GM04504 (cell line): ENCODE results near the gene OR7G1.

Experiments
- DNase-seq: peaks from one replicate; pipeline ENCODE4 v3.0.0-alpha.2; 2012; ENCODE audit warnings: low read depth

The OR7G1 gene, protein sequence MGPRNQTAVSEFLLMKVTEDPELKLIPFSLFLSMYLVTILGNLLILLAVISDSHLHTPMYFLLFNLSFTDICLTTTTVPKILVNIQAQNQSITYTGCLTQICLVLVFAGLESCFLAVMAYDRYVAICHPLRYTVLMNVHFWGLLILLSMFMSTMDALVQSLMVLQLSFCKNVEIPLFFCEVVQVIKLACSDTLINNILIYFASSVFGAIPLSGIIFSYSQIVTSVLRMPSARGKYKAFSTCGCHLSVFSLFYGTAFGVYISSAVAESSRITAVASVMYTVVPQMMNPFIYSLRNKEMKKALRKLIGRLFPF

DNA sequence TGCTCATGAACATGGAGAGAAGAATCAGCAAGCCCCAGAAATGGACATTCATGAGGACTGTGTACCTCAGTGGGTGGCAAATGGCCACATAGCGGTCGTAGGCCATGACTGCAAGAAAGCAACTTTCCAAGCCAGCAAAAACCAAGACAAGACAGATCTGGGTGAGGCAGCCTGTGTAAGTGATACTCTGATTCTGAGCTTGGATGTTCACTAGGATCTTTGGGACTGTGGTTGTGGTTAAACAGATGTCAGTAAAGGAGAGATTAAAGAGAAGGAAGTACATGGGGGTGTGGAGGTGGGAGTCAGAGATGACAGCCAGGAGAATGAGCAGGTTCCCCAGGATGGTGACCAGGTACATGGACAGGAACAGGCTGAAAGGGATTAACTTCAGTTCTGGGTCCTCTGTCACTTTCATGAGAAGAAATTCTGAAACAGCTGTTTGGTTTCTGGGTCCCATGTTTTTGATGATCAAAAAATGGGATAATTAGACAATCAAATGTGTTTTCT lies at the start of gene OR7G1:
Gene OR7G1, minus strand, starts transcription at position 457 of the 507 bp plus-strand sequence. Its CDS starts 0 bp downstream, at position 457.
- DNase-seq, result no peak

- DNase-seq, result no peak
These were observed 49.7 kb upstream of the OR7G1 start for GRCh38 chr19:9165261-9165660.

- no peak for DNase-seq
These were observed 45.9 kb upstream of the OR7G1 start for GRCh38 chr19:9161427-9161826.

DNA sequence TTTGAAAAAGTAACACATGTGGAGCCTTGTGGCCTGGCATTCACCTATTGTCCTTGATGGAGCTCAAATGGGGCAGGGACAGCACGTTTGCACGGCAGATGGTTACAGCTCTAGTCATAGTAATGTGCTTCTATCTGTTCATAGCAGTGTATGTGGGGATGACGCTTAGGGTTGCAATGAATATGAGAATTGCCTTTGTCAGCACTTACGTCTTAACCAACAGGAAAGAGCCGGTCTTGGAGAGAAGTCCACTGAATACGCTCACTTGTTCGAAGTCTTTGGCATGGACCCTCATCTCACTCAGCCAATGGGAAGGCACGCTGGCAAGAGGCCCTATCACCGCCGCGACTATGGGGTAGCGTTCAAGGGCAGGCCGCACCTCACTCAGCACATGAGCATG lies 44.3 kb upstream of the OR7G1 start:
- DNase-seq, result no peak

DNA sequence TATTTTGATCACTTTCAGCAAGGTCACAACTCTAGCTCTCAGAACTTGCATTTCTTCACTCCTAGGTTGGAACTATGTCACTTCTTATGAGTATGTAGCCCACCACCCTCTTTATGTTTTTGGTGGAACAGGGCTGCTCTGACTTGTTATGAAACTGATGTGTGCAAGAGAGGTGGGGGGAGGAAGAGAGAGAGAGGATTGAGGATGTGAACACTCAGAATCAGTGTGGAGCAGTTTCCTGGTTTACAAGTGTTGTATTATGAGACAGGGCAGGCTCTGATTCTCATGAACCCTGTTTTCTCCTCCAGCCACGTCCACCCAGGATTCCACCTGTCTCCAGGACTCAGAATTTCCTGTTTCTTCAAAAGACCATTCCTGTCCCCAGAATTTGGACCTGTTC lies 40.7 kb upstream of the OR7G1 start:
- DNase-seq, result no peak

DNA sequence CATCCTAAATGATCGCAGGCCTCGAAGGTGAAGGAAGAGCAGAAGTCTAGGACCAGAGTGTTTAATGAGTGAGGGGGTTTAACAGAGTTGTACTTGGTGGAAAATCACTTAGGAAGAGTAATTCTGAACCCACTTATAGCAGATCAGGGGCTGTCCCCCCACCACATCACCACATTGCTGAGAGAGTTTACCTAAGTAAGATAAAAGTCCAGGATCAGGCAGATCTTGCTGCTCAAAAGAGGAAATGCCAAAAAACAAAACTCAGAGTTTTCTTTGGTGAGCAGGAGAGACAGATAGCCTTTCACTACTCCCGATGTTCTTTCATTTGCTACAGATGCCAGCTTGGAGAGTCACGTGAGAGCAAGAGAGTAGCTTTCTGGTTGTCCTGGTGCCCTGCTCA lies 40.0 kb upstream of the OR7G1 start:
- no peak for DNase-seq

- DNase-seq, result no peak
These were observed 35.8 kb upstream of the OR7G1 start for GRCh38 chr19:9151367-9151766.

- DNase-seq, result no peak
These were observed 35.1 kb upstream of the OR7G1 start for GRCh38 chr19:9150650-9151049.

- DNase-seq, result no peak
These were observed 34.4 kb upstream of the OR7G1 start for GRCh38 chr19:9149997-9150396.

DNA sequence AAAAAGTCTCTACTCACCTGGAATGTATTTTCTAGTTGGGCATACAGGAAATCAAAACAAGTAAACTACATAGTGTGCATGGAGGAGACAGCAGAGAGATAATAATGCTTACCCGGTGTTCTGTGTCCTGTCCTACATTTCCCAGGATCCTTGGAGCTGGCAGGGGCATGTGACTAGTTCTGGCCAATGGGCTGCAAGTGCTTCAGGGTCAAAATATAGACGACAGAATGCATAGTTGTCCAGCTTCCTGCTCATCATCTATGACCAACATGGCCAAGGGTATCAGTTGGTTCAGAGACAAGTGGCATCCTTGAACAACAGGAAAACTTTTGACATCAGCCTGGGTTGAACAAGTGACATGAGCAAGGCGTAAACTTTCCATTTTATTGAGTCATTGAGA lies 33.1 kb upstream of the OR7G1 start:
- no peak for DNase-seq

GRCh38 chr19:9146882-9147281 lies 31.3 kb upstream of the OR7G1 start:
- no peak for DNase-seq

DNA sequence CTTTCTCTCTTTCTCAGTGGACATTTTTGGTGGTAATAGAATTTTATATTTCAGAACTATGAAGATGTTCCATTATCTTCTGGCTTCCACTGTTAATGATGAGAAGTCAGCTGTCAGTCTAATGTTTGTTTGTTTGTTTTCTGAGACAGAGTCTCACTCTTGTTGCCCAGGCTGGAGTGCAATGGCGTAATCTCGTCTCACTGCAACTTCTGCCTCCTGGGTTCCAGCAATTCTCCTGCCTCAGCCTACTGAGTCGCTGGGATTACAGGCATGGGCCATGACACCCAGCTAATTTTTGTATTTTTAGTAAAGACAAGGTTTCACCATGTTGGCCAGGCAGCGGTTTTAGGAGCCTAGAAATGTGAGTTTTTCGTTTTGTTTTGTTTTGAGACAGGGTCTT lies 29.4 kb upstream of the OR7G1 start:
- DNase-seq, result no peak

- DNase-seq, result peak; percentile 85
These were observed 24.8 kb upstream of the OR7G1 start, which contains the start of gene ZNF317 for GRCh38 chr19:9140159-9140874. Gene ZNF317 (plus strand): TSS chr19:9140397. CDS start chr19:9156017, 15,620 bp downstream.

DNA sequence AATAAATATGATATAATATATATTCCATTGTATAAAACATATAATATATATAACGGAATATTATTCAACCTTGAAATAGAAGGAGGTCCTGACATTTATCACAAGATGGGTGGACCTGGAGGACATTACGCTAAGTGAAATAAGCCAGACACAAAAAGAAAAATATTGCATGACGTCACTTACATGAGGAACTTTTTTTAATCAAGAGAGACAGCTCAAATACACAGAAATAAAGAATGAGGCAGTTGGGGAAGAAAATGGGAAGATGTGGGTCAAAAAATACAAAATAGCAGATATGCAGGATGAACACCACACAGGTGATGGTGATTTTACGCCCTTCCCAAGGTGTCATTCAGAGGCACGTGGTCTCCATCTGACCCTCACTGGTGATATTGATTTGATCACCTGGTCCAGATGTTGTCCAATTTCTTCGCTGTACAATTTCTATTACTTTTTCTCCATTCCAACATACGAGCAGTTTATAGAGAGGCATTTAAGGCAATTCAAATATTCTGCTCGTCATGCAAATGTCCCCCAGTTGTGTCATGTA lies 24.1 kb upstream of the OR7G1 start:
- DNase-seq, result no peak

GRCh38 chr19:9132422-9132821 lies 16.9 kb upstream of the OR7G1 start:
- no peak for DNase-seq

GRCh38 chr19:9130965-9131364 lies 15.4 kb upstream of the OR7G1 start:
- no peak for DNase-seq

- no peak for DNase-seq
These were observed 12.6 kb upstream of the OR7G1 start for GRCh38 chr19:9128171-9128570.

- no peak for DNase-seq
These were observed 11.4 kb upstream of the OR7G1 start, which contains the start of gene OR7G3 for GRCh38 chr19:9126900-9127405. Gene OR7G3 (minus strand): TSS chr19:9126950. CDS start chr19:9126950, 0 bp downstream.

DNA sequence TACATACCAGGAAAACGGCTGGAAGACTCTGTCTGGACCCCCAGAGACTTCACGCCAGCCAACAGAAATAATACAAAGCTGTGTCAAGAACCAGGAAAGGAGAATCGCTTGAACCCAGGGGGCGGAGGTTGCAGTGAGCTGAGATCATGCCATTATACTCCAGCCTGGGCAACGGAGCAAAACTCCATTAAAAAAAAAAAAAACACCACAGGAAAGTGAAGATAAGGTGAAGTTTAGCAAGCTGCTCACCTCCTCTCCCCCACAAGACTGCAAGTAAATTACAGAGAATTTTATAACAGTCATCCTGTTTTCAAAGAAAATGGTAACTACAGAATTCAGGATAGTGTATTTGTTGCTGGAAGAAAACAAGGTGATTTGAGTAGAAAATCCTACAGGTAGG lies 984 bp upstream of the OR7G1 start:
- DNase-seq, result no peak

GRCh38 chr19:9109959-9110358 lies 5.6 kb downstream of the OR7G1 start:
- DNase-seq, result no peak

- DNase-seq, result no peak
These were observed 8.2 kb downstream of the OR7G1 start, which contains the start of gene OR7G2 for GRCh38 chr19:9107375-9107774. Gene OR7G2 (minus strand): TSS chr19:9107475. CDS start chr19:9103243, 4,232 bp downstream.

DNA sequence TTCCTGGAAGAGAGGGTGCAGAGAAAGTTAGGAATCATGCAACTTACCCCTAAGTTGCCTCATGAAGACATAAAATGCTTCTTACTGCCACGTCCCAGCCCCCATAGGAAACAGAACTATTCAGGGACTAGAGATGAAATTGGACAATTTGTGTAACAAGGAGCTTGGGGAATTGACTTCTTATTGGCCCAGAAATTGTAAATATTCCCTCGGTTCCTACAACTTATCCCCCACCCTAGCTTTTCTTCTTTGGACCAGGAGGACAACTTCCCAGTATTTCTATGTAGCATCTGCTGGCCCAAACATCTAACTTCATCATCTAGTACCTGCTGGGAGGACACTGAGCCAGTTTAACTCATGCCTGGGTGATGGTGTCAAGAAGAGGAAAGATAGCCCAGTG lies 28.8 kb downstream of the OR7G1 start, which contains the start of gene OR1M1:
Gene OR1M1, plus strand, starts transcription at position 301 of the 400 bp plus-strand sequence. CDS start 6,184 bp downstream, outside the sequence.
- DNase-seq, result no peak
